Naive thymus-derived CD4-positive, alpha-beta T cell (primary cell): ENCODE measurements around the gene MYH10. TPM values are rescaled to one million over a fixed set of nuclear protein-coding genes. Genes with fewer than 3 reads are reported as not detected.

ENCODE experiments used
- ATAC-seq: fragments of 150-1000 bp; cut with Tn5 transposase; 2 replicates; pipeline ENCODE4 v1.10.0; 2021; ENCODE audit warnings: mild to moderate bottlenecking, moderate library complexity
- CTCF ChIA-PET: fragments of 350-600 bp; sonication (Branson Sonifier 250); formaldehyde crosslinking; loops from one replicate; lab custom pipeline; 2021; ENCODE audit warnings: antibody characterized with exemption; lab: Charles Lee
- POLR2A ChIA-PET: fragments of 350-600 bp; sonication (Branson Sonifier 250); formaldehyde crosslinking; loops from one replicate; lab custom pipeline; 2021; ENCODE audit warnings: antibody characterized with exemption, inconsistent platforms; lab: Charles Lee
- DNase-seq, 9 donors: peaks; one replicate each; pipeline versions ENCODE4 v3.0.0 to v3.0.0-alpha.2; 2020 to 2022; ENCODE audit warnings: mixed read lengths in 1 of 9
- H3K27ac ChIP-seq: one replicate; pipeline ENCODE4 v1.7.0; 2013; ENCODE audit warnings: mild to moderate bottlenecking, low read depth, low read length, moderate library complexity
- H3K27me3 ChIP-seq, 2 donors: one replicate each; pipeline ENCODE4 v1.7.0; 2013; ENCODE audit warnings: low read length in 2 of 2, mild to moderate bottlenecking in 2 of 2, moderate library complexity in 2 of 2; ENCODE audit not compliant: control insufficient read depth in 2 of 2, insufficient read depth in 2 of 2
- H3K36me3 ChIP-seq, 3 experiments: 1 replicate in 2 of 3; 2 replicates in 1 of 3; pipeline ENCODE4 v1.7.0; 2013; ENCODE audit warnings: low read length in 3 of 3, mild to moderate bottlenecking in 3 of 3, moderate library complexity in 1 of 3; ENCODE audit not compliant: insufficient read depth in 3 of 3, control insufficient read depth in 2 of 3
- H3K4me1 ChIP-seq, 2 donors: one replicate each; pipeline ENCODE4 v1.7.0; 2013; ENCODE audit warnings: low read length in 2 of 2, mild to moderate bottlenecking in 2 of 2, moderate library complexity in 1 of 2; ENCODE audit not compliant: control insufficient read depth in 2 of 2, insufficient read depth in 2 of 2
- H3K4me3 ChIP-seq: 2 replicates; pipeline ENCODE4 v1.7.0; 2013; ENCODE audit warnings: mild to moderate bottlenecking, low read length
- H3K9me3 ChIP-seq, 3 experiments: 1 replicate in 2 of 3; 2 replicates in 1 of 3; pipeline ENCODE4 v1.7.0; 2013; ENCODE audit warnings: low read length in 3 of 3; ENCODE audit not compliant: control insufficient read depth in 2 of 3
- H3K27ac Mint-ChIP-seq, 9 donors: one replicate each; pipeline ENCODE4 v1.8.0; 2020 to 2022; ENCODE audit warnings: mixed read lengths in 9 of 9, mild to moderate bottlenecking in 8 of 9, moderate library complexity in 5 of 9, inconsistent platforms in 2 of 9
- H3K27me3 Mint-ChIP-seq, 5 donors: one replicate each; pipeline ENCODE4 v1.8.0; 2021 to 2022; ENCODE audit warnings: mixed read lengths in 5 of 5, mild to moderate bottlenecking in 1 of 5
- H3K36me3 Mint-ChIP-seq, 5 donors: one replicate each; pipeline ENCODE4 v1.8.0; 2020 to 2022; ENCODE audit warnings: mixed read lengths in 5 of 5, mild to moderate bottlenecking in 3 of 5, inconsistent platforms in 1 of 5
- H3K4me1 Mint-ChIP-seq, 7 donors: one replicate each; pipeline ENCODE4 v1.8.0; 2020 to 2022; ENCODE audit warnings: mixed read lengths in 7 of 7, mild to moderate bottlenecking in 3 of 7, inconsistent platforms in 1 of 7
- H3K4me3 Mint-ChIP-seq, 10 donors: one replicate each; pipeline ENCODE4 v1.8.0; 2020 to 2022; ENCODE audit warnings: mild to moderate bottlenecking in 10 of 10, mixed read lengths in 10 of 10, moderate library complexity in 6 of 10, inconsistent platforms in 2 of 10
- H3K9me3 Mint-ChIP-seq, 11 donors: one replicate each; pipeline ENCODE4 v1.8.0; 2020 to 2022; ENCODE audit warnings: mixed read lengths in 11 of 11, mild to moderate bottlenecking in 4 of 11, inconsistent platforms in 1 of 11, moderate library complexity in 1 of 11
- intact Hi-C, 2 donors: fragments of 100-400 bp; cut with micrococcal nuclease; formaldehyde crosslinking; loops; one replicate each; pipeline ENCODE4 v1.15.1; 2023
- polyA plus RNA-seq, 2 donors: library from polyadenylated mRNA; unstranded; fragments of 300-500 nt; fragmentation: Illumina TruSeq; gene quantifications; one replicate each; pipeline ENCODE4 v1.2.3, GENCODE V29; 2021
- total RNA-seq, 6 experiments: library from RNA in 5 of 6; stranded (reverse) in 5 of 6; gene quantifications; 1 replicate in 5 of 6; 2 replicates in 1 of 6; pipeline ENCODE4 v1.2.3 and lab custom pipeline; 2021 to 2026

Gene MYH10
- total and polyA plus RNA-seq, 7 experiments from 2014 or later, result 0.85 to 10.0 (median 2.0) TPM

DNA sequence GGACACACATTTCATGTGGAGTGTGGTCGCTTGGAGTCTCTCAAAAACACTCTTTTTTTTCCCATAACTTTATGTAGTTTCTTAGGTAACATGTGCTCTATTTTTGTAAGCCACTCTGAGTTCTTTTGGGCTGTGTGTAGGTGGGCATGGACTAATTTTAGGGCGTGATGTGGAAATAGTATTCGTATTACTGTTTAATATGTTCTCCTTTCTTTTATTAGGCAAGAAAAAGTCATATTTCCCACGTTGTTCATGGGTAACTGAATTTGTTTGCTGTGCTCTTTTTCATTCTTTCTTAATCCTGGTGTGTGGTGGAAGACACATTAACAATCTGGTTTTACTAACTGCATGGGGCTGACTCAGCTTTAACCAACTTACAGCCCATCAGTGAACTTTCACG lies 167.4 kb downstream of the MYH10 start:
- DNase-seq (no peak), ATAC-seq (no peak)
- intact Hi-C loops, result no loop called here
- no peaks in the 10 kb centered on the region for H3K4me1 ChIP-seq
- POLR2A ChIA-PET, result no interaction called here
- CTCF ChIA-PET, result no interaction called here
- peaks cover 4 to 57% (median 21%) of the 10 kb centered on the region in 5 donors for H3K36me3 Mint-ChIP-seq
- H3K27ac ChIP-seq, result no peak overlapping the region
- H3K27ac Mint-ChIP-seq, result peak overlapping the region in 2 of 9 donors; percentile 16 to 26
- H3K9me3 ChIP-seq, result no peaks in the 10 kb centered on the region
- H3K4me3 Mint-ChIP-seq, result no peak overlapping the region
- no peak overlapping the region for H3K4me3 ChIP-seq
- H3K27me3 Mint-ChIP-seq, result no peaks in the 10 kb centered on the region
- peaks cover 17 to 97% (median 50%) of the 10 kb centered on the region in 3 experiments for H3K36me3 ChIP-seq
- H3K4me1 Mint-ChIP-seq, result peaks cover 2 to 40% (median 24%) of the 10 kb centered on the region in 7 donors
- H3K9me3 Mint-ChIP-seq, result peaks cover 0 to 2% (median 0%) of the 10 kb centered on the region in 11 donors
- no peaks in the 10 kb centered on the region for H3K27me3 ChIP-seq

DNA sequence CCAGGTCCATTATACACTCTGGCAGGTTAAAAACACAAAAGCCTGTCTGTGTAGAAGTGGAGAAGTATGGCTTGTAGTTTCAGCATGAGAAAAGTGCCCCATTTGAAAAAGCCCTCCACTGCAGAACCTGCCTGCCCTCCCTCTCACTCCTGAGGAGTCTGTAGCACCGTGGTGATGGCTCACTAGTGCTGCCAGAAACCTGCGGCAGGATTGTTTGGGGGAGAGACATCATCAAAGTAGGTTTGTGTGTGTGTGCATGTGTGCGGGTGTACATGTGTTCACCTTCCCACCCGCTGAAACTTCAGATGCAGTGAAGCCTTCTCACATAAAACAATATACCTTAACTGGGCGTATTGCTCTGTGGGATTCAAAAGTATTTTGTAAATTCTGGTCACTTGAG lies 168.0 kb downstream of the MYH10 start:
- ChIA-PET POLR2A (no interaction called here), CTCF (no interaction called here)
- DNase-seq, result no peak
- Histone ChIP-seq H3K4me1 (no peaks in the 10 kb centered on the region), H3K27me3 (no peaks in the 10 kb centered on the region), H3K27ac (no peak overlapping the region), H3K9me3 (no peaks in the 10 kb centered on the region), H3K4me3 (no peak overlapping the region), H3K36me3 (peaks cover 17 to 96% (median 45%) of the 10 kb centered on the region in 3 experiments)
- no peak overlapping the region for H3K27ac Mint-ChIP-seq
- intact Hi-C loops, result no loop called here
- ATAC-seq, result no peak
- H3K27me3 Mint-ChIP-seq, result no peaks in the 10 kb centered on the region
- H3K4me3 Mint-ChIP-seq, result no peak overlapping the region
- H3K36me3 Mint-ChIP-seq, result peaks cover 7 to 57% (median 23%) of the 10 kb centered on the region in 5 donors
- peaks cover 0 to 2% (median 0%) of the 10 kb centered on the region in 11 donors for H3K9me3 Mint-ChIP-seq
- H3K4me1 Mint-ChIP-seq, result peaks cover 2 to 44% (median 25%) of the 10 kb centered on the region in 7 donors

DNA sequence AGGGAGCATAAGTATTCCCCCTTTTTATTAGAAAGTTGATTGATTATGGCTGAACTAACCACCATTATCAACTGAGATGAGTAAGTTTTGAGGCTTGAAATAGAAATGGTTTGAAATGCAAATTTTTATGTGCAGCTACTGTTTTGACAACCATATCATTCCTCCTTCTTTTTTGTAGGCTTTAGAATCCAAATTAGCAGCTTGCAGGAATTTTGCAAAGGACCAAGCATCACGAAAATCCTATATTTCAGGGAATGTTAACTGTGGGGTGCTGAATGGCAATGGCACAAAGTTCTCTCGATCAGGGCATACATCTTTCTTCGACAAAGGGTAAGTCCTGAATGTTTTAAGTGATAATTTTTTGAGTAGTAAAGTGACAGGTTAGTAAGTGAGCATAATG lies 170.7 kb downstream of the MYH10 start:
- peaks cover 27 to 65% (median 45%) of the 10 kb centered on the region in 5 donors for H3K36me3 Mint-ChIP-seq
- ChIA-PET POLR2A (interaction anchor here (0.6 to 1.6 kb wide), 2 partner anchors 13 to 20 kb away, joined by 3 read pairs; no protein-coding TSS in a partner anchor), CTCF (no interaction called here)

DNA sequence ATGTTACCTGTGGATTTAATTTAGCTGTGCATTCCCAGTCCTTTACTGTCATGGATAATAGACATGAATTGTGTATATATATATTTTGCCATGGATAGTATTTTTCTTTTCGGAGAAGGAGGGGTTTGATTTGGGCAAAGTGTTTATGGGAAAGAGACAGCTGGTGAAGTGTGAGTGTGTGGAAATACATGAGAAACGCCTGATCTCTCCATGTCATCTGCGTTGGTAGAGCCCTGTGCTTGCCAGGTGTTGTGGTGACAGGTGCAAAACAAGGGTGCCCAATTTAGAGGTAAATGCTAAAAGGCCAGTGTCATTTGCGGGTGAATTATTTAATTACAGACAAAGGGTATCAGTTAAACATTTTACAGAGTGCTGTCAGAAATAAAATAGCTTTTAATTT lies 171.4 kb downstream of the MYH10 start:
- DNase-seq (no peak), ATAC-seq (no peak)
- Histone ChIP-seq H3K27ac (no peak overlapping the region), H3K4me1 (no peaks in the 10 kb centered on the region), H3K27me3 (no peaks in the 10 kb centered on the region), H3K36me3 (peaks cover 9 to 93% (median 42%) of the 10 kb centered on the region in 3 experiments), H3K9me3 (no peaks in the 10 kb centered on the region), H3K4me3 (no peak overlapping the region)
- intact Hi-C loops, result no loop called here
- H3K9me3 Mint-ChIP-seq, result peaks cover 0 to 2% (median 0%) of the 10 kb centered on the region in 11 donors
- H3K4me3 Mint-ChIP-seq, result no peak overlapping the region
- CTCF ChIA-PET, result no interaction called here
- peak overlapping the region in 1 of 9 donors; percentile 65 for H3K27ac Mint-ChIP-seq
- no peaks in the 10 kb centered on the region for H3K27me3 Mint-ChIP-seq
- POLR2A ChIA-PET, result interaction anchor here (1.6 kb wide), 1 partner anchor 12 kb away, joined by 3 read pairs; no protein-coding TSS in a partner anchor
- peaks cover 15 to 50% (median 26%) of the 10 kb centered on the region in 7 donors for H3K4me1 Mint-ChIP-seq
- H3K36me3 Mint-ChIP-seq, result peaks cover 28 to 64% (median 47%) of the 10 kb centered on the region in 5 donors

More for the DNA sequence above, 170.7 kb downstream of the MYH10 start:
- Mint-ChIP-seq H3K27me3 (no peaks in the 10 kb centered on the region), H3K27ac (no peak overlapping the region), H3K4me1 (peaks cover 13 to 57% (median 30%) of the 10 kb centered on the region in 7 donors), H3K9me3 (peaks cover 0 to 2% (median 0%) of the 10 kb centered on the region in 11 donors), H3K4me3 (no peak overlapping the region)
- H3K9me3 ChIP-seq, result no peaks in the 10 kb centered on the region
- no peak for DNase-seq
- H3K4me1 ChIP-seq, result no peaks in the 10 kb centered on the region
- ATAC-seq, result no peak
- H3K27ac ChIP-seq, result no peak overlapping the region
- H3K27me3 ChIP-seq, result no peaks in the 10 kb centered on the region
- H3K36me3 ChIP-seq, result peaks cover 9 to 95% (median 42%) of the 10 kb centered on the region in 3 experiments
- no peak overlapping the region for H3K4me3 ChIP-seq
- intact Hi-C loops, result no loop called here

DNA sequence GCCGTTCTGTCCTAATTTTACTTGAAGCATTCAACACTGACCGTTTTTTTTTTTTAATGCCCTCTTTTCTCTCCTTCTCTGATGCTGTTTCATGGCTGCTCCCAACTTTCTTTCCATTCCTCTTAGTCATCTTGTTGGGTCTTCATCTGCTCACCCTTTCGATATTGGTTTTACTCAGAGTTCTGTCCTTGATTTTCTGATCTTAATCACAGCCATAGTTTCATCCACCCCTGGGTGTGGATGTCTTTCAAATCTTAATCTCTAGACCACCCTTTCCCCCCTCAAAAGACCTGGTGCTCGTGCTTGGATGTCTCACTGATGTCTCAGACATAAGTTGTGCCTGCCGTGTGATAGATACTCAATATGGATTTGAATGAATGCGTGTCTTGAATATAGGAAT lies 172.4 kb downstream of the MYH10 start:
- intact Hi-C loops, result no loop called here
- CTCF ChIA-PET, result no interaction called here
- Histone ChIP-seq H3K27ac (no peak overlapping the region), H3K4me3 (no peak overlapping the region), H3K36me3 (peaks cover 9 to 87% (median 42%) of the 10 kb centered on the region in 3 experiments), H3K9me3 (no peaks in the 10 kb centered on the region), H3K27me3 (no peaks in the 10 kb centered on the region), H3K4me1 (no peaks in the 10 kb centered on the region)
- Mint-ChIP-seq H3K9me3 (peaks cover 0 to 2% (median 0%) of the 10 kb centered on the region in 11 donors), H3K36me3 (peaks cover 28 to 66% (median 50%) of the 10 kb centered on the region in 5 donors), H3K27me3 (no peaks in the 10 kb centered on the region), H3K27ac (peak overlapping the region in 1 of 9 donors; percentile 7), H3K4me1 (peaks cover 14 to 44% (median 23%) of the 10 kb centered on the region in 7 donors), H3K4me3 (no peak overlapping the region)
- DNase-seq (no peak), ATAC-seq (no peak)
- POLR2A ChIA-PET, result no interaction called here

DNA sequence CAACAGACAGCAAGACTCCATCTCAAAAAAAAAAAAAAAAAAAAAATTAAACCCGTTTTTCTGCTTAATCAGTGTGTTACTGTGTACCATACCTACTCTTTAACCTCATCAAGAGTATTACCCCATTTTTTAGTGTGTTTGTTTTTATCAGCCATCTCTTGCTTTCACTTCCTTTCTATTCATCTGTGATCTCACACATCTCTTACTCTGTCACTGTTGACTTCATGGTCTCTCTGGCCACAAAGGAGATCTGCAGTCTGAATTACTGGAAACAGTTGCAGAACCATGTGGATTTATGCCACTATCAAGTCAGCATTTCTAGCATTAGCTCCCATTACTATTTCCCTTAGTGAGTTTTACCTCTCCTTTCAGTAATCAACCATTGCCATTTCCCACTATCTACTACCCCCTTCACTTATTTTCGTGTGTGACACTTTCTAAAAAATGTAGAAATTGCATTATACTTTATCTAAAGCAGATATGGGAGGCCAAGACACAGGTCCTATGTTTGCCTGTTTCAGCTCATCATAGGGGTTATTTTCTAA lies 174.8 kb downstream of the MYH10 start:
- no peak for DNase-seq
- POLR2A ChIA-PET, result no interaction called here

More for the DNA sequence above, 174.8 kb downstream of the MYH10 start:
- H3K36me3 Mint-ChIP-seq, result peaks cover 28 to 71% (median 55%) of the 10 kb centered on the region in 5 donors
- Histone ChIP-seq H3K9me3 (no peaks in the 10 kb centered on the region), H3K27me3 (no peaks in the 10 kb centered on the region), H3K27ac (no peak overlapping the region), H3K36me3 (peaks cover 15 to 85% (median 34%) of the 10 kb centered on the region in 3 experiments), H3K4me1 (no peaks in the 10 kb centered on the region), H3K4me3 (no peak overlapping the region)
- H3K27me3 Mint-ChIP-seq, result no peaks in the 10 kb centered on the region
- peaks cover 0 to 2% (median 0%) of the 10 kb centered on the region in 11 donors for H3K9me3 Mint-ChIP-seq
- H3K4me3 Mint-ChIP-seq, result no peak overlapping the region
- peaks cover 11 to 33% (median 18%) of the 10 kb centered on the region in 7 donors for H3K4me1 Mint-ChIP-seq
- H3K27ac Mint-ChIP-seq, result peak overlapping the region in 4 of 9 donors; percentile 32 to 86 (median 52)
- ATAC-seq, result peak; percentile 73
- intact Hi-C loops, result no loop called here
- CTCF ChIA-PET, result no interaction called here
